Right lobe of liver (tissue), 6 donors: ENCODE results near the gene DUSP6. TPM values are rescaled to one million over a fixed set of nuclear protein-coding genes. Genes with fewer than 3 reads are reported as not detected.

ENCODE experiments used
- ATAC-seq, 4 donors: fragments of 200-7000 bp; cut with Tn5 transposase; one replicate each; pipeline ENCODE4 v1.9.1; 2020; ENCODE audit warnings: mild to moderate bottlenecking in 4 of 4, moderate library complexity in 4 of 4
- DNase-seq, 3 donors: peaks; one replicate each; pipeline ENCODE4 v3.0.0-alpha.2; 2020
- H3K27ac ChIP-seq, 3 donors: fragments of 200-600 bp; one replicate each; pipeline ENCODE4 v1.8.0; 2022
- H3K27me3 ChIP-seq, 2 donors: fragments of 200-600 bp; one replicate each; pipeline ENCODE4 v1.8.0; 2022
- H3K36me3 ChIP-seq, 4 donors: fragments of 200-600 bp; sonication (generic) in 1 of 4; one replicate each; pipeline versions ENCODE4 v1.5.1 to v1.8.0; 2017 to 2022; ENCODE audit warnings: control low read depth in 1 of 4
- H3K4me1 ChIP-seq, 4 donors: fragments of 200-600 bp; sonication (generic) in 1 of 4; one replicate each; pipeline versions ENCODE4 v1.5.1 to v1.8.0; 2017 to 2022; ENCODE audit warnings: control low read depth in 1 of 4
- H3K4me3 ChIP-seq, 3 donors: fragments of 200-600 bp; one replicate each; pipeline ENCODE4 v1.8.0; 2022
- H3K9me3 ChIP-seq, 4 donors: fragments of 200-600 bp; sonication (generic) in 1 of 4; one replicate each; pipeline versions ENCODE4 v1.5.1 to v1.8.0; 2017 to 2022; ENCODE audit warnings: control low read depth in 1 of 4
- CTCF ChIP-seq, 4 donors: fragments of 200-600 bp in 3 of 4; fragments of 450-650 bp in 1 of 4; IDR thresholded peaks; one replicate each; pipeline versions ENCODE4 v1.5.1 to v1.8.0; 2016 to 2022; ENCODE audit warnings: antibody characterized with exemption in 4 of 4, mild to moderate bottlenecking in 2 of 4
- POLR2A ChIP-seq: fragments of 450-650 bp; IDR thresholded peaks from one replicate; pipeline ENCODE4 v1.6.1; 2017; ENCODE audit warnings: antibody characterized with exemption, mild to moderate bottlenecking
- WGBS: methylation state at CpG from one replicate; pipeline ENCODE4 v1.1.6; 2018; ENCODE audit warnings: low coverage, low lambda C conversion rate; ENCODE audit not compliant: insufficient coverage; ENCODE audit errors: missing lambda C conversion rate; 5-methylcytosine and 5-hydroxymethylcytosine counted together
- intact Hi-C, 2 donors: fragments of 100-400 bp; cut with DNase I; formaldehyde crosslinking; loops; one replicate each; pipeline versions ENCODE4 v1.11.2 to v1.14.1; 2022
- total RNA-seq, 6 experiments: library from RNA; depleted of rRNA in 2 of 6; stranded (reverse); fragments of >200 nt in 2 of 6; fragmentation: NEBNext Ultra II Directional in 3 of 6; extraction: Animal tissue kit (Norgen Biotek cat#: 25700) in 3 of 6; gene quantifications; one replicate each; pipeline versions ENCODE4 v1.1.0 to v1.2.4, GENCODE V29; 2016 to 2023
- donor health status: DM: no; HTN: yes; CAD: no.
- donor health status: DM: no; HTN: no; CAD: no.
- donor health status: DM: no; HTN: no; CAD: no.
- donor health status: DM: no; HTN: yes; CAD: no.
- donor health status: DM: no; HTN: yes; CAD: no.

DUSP6 gene
- total RNA-seq, 6 experiments from 2014 or later: 24.3 to 139 (median 50.4) TPM

DNA sequence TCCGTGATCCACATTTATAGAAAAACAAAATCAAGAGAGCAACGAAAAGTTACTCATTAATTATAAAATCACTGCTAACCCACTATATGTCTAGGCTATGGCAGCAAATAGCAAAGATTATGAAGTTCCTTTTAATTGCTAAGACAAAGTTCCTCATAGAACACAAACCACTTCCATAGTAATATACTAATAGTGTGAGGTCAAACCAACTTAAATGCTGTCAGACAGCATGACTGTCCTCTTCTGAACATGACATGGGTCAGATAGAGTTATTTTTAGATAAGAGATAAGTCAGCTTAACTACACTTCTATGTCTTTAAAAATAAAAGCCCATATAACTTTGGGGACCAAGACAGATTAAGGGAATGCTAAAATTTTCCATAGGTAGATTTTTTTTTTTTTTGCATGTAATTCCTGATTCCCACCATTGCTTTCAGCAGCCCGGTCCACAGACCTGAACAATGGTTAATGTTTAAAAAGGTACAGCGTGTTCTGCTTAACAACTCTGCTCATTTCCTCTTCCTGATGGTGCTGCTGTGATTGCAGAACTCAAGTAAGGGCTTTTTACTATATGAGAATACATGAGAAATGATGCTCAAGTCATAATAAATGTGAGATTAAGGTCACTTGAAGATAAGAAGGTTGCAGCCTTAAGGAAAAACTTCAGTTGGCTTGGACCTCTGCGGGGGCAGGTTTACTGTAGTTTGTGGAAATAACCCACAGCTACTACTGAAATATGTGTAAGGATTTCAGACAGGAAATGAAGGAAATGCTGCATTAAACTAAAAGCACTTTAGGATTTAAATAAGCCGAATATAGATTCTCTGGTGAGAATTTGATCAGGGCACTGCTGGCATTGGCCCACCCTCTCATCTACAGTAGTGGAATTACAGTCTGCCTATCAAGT lies 37.7 kb upstream of the DUSP6 start:
- 12% methylated on average over 6 of the region's 6 CpGs for WGBS
- no peaks in the 10 kb centered on the region for H3K36me3 ChIP-seq
- H3K4me3 ChIP-seq: no peak overlapping the region
- no peaks in the 10 kb centered on the region for H3K9me3 ChIP-seq
- DNase-seq: no peak
- H3K4me1 ChIP-seq: peaks cover 0 to 58% (median 25%) of the 10 kb centered on the region in 4 donors
- no peaks in the 10 kb centered on the region for H3K27me3 ChIP-seq
- ATAC-seq: peak; percentile 63 to 87 (median 75)
- H3K27ac ChIP-seq: peak overlapping the region; percentile 76 to 79 (median 78)
- intact Hi-C loops: no loop called here
- peak; percentile 25 for TF ChIP-seq POLR2A
- peak in 1 of 4 donors; percentile 44 for TF ChIP-seq CTCF (IDR thresholded peaks at IDR 0.05)

- no CpG with 5 or more reads among the region's 3 CpGs for WGBS
- DNase-seq: no peak
- Histone ChIP-seq H3K27me3 (no peaks in the 10 kb centered on the region), H3K9me3 (no peaks in the 10 kb centered on the region), H3K36me3 (no peaks in the 10 kb centered on the region), H3K27ac (peak overlapping the region; percentile 11 to 77 (median 30)), H3K4me3 (no peak overlapping the region), H3K4me1 (peaks cover 0 to 82% (median 37%) of the 10 kb centered on the region in 4 donors)
- ATAC-seq: peak in 3 of 4 donors; percentile 9 to 35 (median 13)
- intact Hi-C loops: no loop called here
- TF ChIP-seq CTCF (IDR thresholded peaks at IDR 0.05) (no peak), POLR2A (no peak)
Observed at GRCh38 chr12:89386138-89386537, 33.8 kb upstream of the DUSP6 start.

GRCh38 chr12:89384807-89385206 lies 32.5 kb upstream of the DUSP6 start:
- peak overlapping the region; percentile 33 to 77 (median 62) for H3K27ac ChIP-seq
- peaks cover 0 to 80% (median 33%) of the 10 kb centered on the region in 4 donors for H3K4me1 ChIP-seq
- ATAC-seq: peak; percentile 2 to 52 (median 14)
- WGBS: 18% methylated on average over 3 of the region's 3 CpGs
- H3K36me3 ChIP-seq: no peaks in the 10 kb centered on the region
- no peak overlapping the region for H3K4me3 ChIP-seq
- no peaks in the 10 kb centered on the region for H3K27me3 ChIP-seq
- no peaks in the 10 kb centered on the region for H3K9me3 ChIP-seq
- TF ChIP-seq POLR2A (no peak), CTCF (IDR thresholded peaks at IDR 0.05) (no peak)
- DNase-seq: no peak
- intact Hi-C loops: no loop called here

DNA sequence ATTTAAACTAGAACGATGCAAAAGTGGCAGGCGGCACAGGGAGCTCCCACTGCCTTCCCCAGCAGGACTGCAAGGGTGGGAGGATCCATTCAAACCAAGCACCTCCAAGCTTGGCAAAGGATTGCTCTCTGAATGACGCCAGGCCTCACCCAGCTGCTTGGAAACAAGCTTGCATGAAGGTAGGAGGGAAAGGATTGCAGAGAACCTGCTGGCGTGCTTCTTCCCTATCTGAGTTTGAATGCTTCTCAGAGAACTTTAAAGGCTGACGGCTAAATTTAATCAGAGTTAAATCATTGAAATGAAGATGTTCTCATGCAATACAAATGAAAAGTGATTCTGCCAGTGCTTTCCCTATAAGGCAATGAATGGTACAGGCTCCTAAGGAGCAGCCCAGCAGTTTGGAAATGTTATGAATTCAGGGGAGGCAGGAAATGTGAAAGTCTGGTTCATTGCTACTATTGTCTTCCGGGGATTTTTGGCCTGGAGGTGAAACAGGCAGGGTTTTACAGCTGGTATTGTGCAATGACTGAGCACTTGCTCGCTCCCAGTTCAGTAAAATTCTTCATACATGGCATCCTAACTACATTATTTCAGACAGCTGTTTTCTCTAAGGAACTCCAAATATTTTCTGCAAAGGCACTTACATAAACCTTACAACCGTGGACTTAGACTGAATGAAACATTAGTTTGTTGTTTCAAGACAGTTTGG lies 31.9 kb upstream of the DUSP6 start:
- Histone ChIP-seq H3K4me1 (peaks cover 0 to 79% (median 31%) of the 10 kb centered on the region in 4 donors), H3K9me3 (no peaks in the 10 kb centered on the region), H3K4me3 (no peak overlapping the region), H3K36me3 (no peaks in the 10 kb centered on the region), H3K27ac (peak overlapping the region; percentile 33 to 77 (median 62)), H3K27me3 (no peaks in the 10 kb centered on the region)
- TF ChIP-seq CTCF (IDR thresholded peaks at IDR 0.05) (no peak), POLR2A (no peak)
- intact Hi-C loops: no loop called here
- DNase-seq (peak; percentile 44 to 76 (median 71)), ATAC-seq (peak; percentile 51 to 69 (median 64))
- WGBS: 10% methylated on average over 7 of the region's 8 CpGs
